Left lung (tissue), 10 donors: Measurements from ENCODE around the gene FIP1L1. TPM values are rescaled to one million over a fixed set of nuclear protein-coding genes. Genes with fewer than 3 reads are reported as not detected.

Experiments
- ATAC-seq: fragments of 200-7000 bp; cut with Tn5 transposase; one replicate; pipeline ENCODE4 v1.9.1; 2020; ENCODE audit warnings: moderate library complexity
- DNase-seq, 4 donors: peaks; one replicate each; pipeline ENCODE4 v3.0.0-alpha.2; 2013 to 2020
- H3K27ac ChIP-seq, 2 donors: fragments of 200-600 bp; sonication (generic) in 1 of 2; one replicate each; pipeline versions ENCODE4 v1.5.0 to v1.8.0; 2020 to 2021
- H3K27me3 ChIP-seq, 2 donors: fragments of 200-600 bp; sonication (generic) in 1 of 2; one replicate each; pipeline versions ENCODE4 v1.5.0 to v1.8.0; 2020 to 2021
- H3K36me3 ChIP-seq, 2 donors: fragments of 200-600 bp; sonication (generic) in 1 of 2; one replicate each; pipeline versions ENCODE4 v1.5.0 to v1.8.0; 2020 to 2021
- H3K4me1 ChIP-seq, 2 donors: fragments of 200-600 bp; one replicate each; pipeline ENCODE4 v1.8.0; 2021
- H3K4me3 ChIP-seq, 2 donors: fragments of 200-600 bp; sonication (generic) in 1 of 2; one replicate each; pipeline versions ENCODE4 v1.5.0 to v1.8.0; 2020 to 2021; ENCODE audit warnings: mild to moderate bottlenecking in 1 of 2
- H3K9me3 ChIP-seq, 2 donors: fragments of 200-600 bp; sonication (generic) in 1 of 2; one replicate each; pipeline versions ENCODE4 v1.5.0 to v1.8.0; 2020 to 2021
- intact Hi-C, 2 donors: fragments of 100-400 bp; cut with DNase I; formaldehyde crosslinking; loops; one replicate each; pipeline versions ENCODE4 v1.11.2 to v1.14.2; 2022
- polyA plus RNA-seq, 6 donors: library from polyadenylated mRNA; unstranded; fragments of 120-200 nt; gene quantifications; one replicate each; pipeline ENCODE4 v1.2.1, GENCODE V29; 2013; ENCODE audit not compliant: insufficient read length in 6 of 6
- total RNA-seq, 2 donors: library from RNA; stranded (reverse); fragmentation: NEBNext Ultra II Directional; extraction: Animal tissue kit (Norgen Biotek cat#: 25700); gene quantifications; one replicate each; pipeline ENCODE4 v1.2.1, GENCODE V29; 2021
- TF ChIP-seq, protein P1 (sequence below), 2 donors: fragments of 200-600 bp; sonication (generic) in 1 of 2; IDR thresholded peaks; one replicate each; pipeline versions ENCODE4 v1.5.0 to v1.8.0; 2021; ENCODE audit warnings: antibody characterized with exemption in 2 of 2
- donor health status: DM: no; HTN: yes; CAD: no.
- donor health status: DM: no; HTN: no; CAD: no.

FIP1L1 gene
- total and polyA plus RNA-seq, 8 donors, result 29.8 to 106 (median 83.8) TPM

DNA sequence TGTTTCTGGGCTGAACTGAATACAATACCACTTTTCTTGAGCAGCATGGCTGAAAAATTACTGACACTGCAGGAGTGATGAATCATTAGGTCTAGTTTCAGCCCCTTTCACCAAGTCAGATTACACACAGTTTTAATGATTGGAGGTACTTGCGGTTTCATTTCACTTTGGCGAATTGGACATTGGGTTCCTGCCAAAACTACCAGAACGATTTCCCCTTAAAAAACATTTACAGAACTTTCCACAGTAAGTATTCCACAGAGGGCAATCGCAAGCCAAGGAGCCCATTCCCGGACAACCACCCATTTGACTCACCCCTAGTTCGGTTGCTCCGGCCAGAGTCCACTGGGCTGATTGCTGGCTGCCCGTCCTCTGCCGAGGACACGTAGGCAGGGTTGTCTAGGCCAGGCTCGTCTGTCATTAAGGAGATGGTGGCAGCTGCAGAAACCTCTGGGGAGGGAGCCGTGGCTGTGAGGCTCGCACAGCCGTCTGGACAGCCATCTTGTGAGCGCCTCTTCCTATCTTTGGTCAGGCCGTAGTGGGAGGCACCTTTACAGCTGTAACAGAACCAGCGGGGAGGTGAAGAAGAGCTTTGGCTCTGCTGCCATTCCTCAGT is 130.3 kb downstream of the FIP1L1 start:
- TF ChIP-seq, protein P1, sequence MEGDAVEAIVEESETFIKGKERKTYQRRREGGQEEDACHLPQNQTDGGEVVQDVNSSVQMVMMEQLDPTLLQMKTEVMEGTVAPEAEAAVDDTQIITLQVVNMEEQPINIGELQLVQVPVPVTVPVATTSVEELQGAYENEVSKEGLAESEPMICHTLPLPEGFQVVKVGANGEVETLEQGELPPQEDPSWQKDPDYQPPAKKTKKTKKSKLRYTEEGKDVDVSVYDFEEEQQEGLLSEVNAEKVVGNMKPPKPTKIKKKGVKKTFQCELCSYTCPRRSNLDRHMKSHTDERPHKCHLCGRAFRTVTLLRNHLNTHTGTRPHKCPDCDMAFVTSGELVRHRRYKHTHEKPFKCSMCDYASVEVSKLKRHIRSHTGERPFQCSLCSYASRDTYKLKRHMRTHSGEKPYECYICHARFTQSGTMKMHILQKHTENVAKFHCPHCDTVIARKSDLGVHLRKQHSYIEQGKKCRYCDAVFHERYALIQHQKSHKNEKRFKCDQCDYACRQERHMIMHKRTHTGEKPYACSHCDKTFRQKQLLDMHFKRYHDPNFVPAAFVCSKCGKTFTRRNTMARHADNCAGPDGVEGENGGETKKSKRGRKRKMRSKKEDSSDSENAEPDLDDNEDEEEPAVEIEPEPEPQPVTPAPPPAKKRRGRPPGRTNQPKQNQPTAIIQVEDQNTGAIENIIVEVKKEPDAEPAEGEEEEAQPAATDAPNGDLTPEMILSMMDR (IDR thresholded peaks at IDR 0.05), result no peak
- no peak overlapping the region for H3K27ac ChIP-seq
- ATAC-seq, result peak; percentile 57
- no peaks in the 10 kb centered on the region for H3K36me3 ChIP-seq
- H3K4me1 ChIP-seq, result peaks cover 0 to 5% of the 10 kb centered on the region in 2 donors
- H3K9me3 ChIP-seq, result no peaks in the 10 kb centered on the region
- no peak overlapping the region for H3K4me3 ChIP-seq
- intact Hi-C loops, result no loop called here
- H3K27me3 ChIP-seq, result no peaks in the 10 kb centered on the region
- DNase-seq, result peak in 1 of 4 donors; percentile 76

DNA sequence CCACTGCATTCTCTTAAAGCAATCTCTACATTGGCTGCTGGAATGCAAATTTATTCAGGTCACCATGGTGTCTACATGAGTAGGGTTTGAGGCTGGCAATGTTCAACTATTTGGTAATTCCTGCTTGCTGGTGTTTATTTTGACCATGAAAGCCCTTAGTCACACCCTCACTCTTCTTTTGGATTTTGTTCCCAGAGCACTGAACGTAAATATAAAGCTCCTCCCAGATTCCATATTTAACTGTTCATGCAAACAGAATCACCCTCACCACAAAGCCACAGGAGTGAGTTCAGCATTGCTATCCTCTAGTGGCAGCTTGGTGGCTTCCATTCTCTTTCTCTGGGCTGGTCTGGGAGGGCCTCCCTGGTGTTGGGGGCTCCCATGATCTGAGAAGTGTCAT is 131.0 kb downstream of the FIP1L1 start:
- intact Hi-C loops, result no loop called here
- no peaks in the 10 kb centered on the region for H3K9me3 ChIP-seq
- H3K27ac ChIP-seq, result no peak overlapping the region
- DNase-seq (no peak), ATAC-seq (peak; percentile 36)
- H3K36me3 ChIP-seq, result no peaks in the 10 kb centered on the region
- peaks cover 0 to 5% of the 10 kb centered on the region in 2 donors for H3K4me1 ChIP-seq
- TF ChIP-seq, protein P1 (IDR thresholded peaks at IDR 0.05), result no peak
- H3K4me3 ChIP-seq, result no peak overlapping the region
- no peaks in the 10 kb centered on the region for H3K27me3 ChIP-seq

DNA sequence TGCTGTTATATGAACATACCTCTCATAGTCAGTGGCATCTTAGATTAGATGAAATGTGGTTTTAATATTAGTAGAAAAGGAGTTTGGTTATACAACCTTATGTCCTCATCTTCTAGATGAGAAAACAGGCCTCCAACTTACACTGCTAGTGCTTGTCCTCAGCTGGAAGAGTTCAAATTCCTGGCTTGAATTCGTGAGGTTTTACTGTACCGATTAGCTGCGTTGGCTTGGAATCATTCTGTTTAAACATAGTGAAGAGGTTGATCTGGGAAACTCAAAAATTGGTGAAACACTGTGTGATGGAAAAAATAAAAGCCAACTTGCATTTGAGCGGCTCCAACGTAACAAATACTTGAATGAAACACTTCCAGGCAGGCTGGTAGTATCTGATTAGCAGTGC is 132.9 kb downstream of the FIP1L1 start:
- H3K9me3 ChIP-seq, result no peaks in the 10 kb centered on the region
- no peak overlapping the region for H3K4me3 ChIP-seq
- TF ChIP-seq, protein P1 (IDR thresholded peaks at IDR 0.05), result no peak
- no peaks in the 10 kb centered on the region for H3K27me3 ChIP-seq
- DNase-seq (no peak), ATAC-seq (peak; percentile 27)
- no peaks in the 10 kb centered on the region for H3K36me3 ChIP-seq
- H3K4me1 ChIP-seq, result peaks cover 0 to 5% of the 10 kb centered on the region in 2 donors
- intact Hi-C loops, result no loop called here
- no peak overlapping the region for H3K27ac ChIP-seq

Other genes starting within 250 kb of the FIP1L1 start
- gene SCFD2, start 11.6 kb upstream of the FIP1L1 start, total RNA-seq, result 10 to 100 TPM; 14.6 to 26.6 TPM
- 10 to 100 TPM; 11.4 to 14.5 (median 13.4) TPM for gene SCFD2, start 11.6 kb upstream of the FIP1L1 start, polyA plus RNA-seq
- 1 to 10 TPM; 2.5 TPM for gene LNX1, start 213.8 kb downstream of the FIP1L1 start, total RNA-seq
- 1 to 10 TPM; 3.4 to 4.4 (median 4.0) TPM for gene LNX1, start 213.8 kb downstream of the FIP1L1 start, polyA plus RNA-seq